Measurements from ENCODE around the gene KNDC1.
"Not testable (repeated sequence)": the region's sequence is repeated elsewhere in the genome, so short reads cannot be mapped to it uniquely, and the experiment has no call there.

The KNDC1 gene

GRCh38 chr10:133161486-133162109 lies 1.6 kb downstream of the KNDC1 start:
- no peak for DNase-seq (ENCODE audit: low read depth in 2 of 2, low spot score in 1 of 2)

- DNase-seq (ENCODE audit: low read depth in 2 of 2, low spot score in 1 of 2) = no peak
Measured at GRCh38 chr10:133162178-133162909, 2.3 kb downstream of the KNDC1 start.

GRCh38 chr10:133162910-133163856 lies 3.2 kb downstream of the KNDC1 start:
- no peak for DNase-seq (ENCODE audit: low read depth in 2 of 2, low spot score in 1 of 2)

- no peak for DNase-seq (ENCODE audit: low read depth in 2 of 2, low spot score in 1 of 2)
Measured at GRCh38 chr10:133163889-133164815, 4.1 kb downstream of the KNDC1 start.

- DNase-seq (ENCODE audit: low read depth in 2 of 2, low spot score in 1 of 2) = no peak
Measured at GRCh38 chr10:133164816-133165555, 5.0 kb downstream of the KNDC1 start.

GRCh38 chr10:133165556-133166503 lies 5.8 kb downstream of the KNDC1 start:
- DNase-seq (ENCODE audit: low read depth in 2 of 2, low spot score in 1 of 2) = no peak

- no peak for DNase-seq (ENCODE audit: low read depth in 2 of 2, low spot score in 1 of 2)
Measured at GRCh38 chr10:133166504-133166827, 6.4 kb downstream of the KNDC1 start.

GRCh38 chr10:133166828-133167692 lies 7.0 kb downstream of the KNDC1 start:
- DNase-seq (ENCODE audit: low read depth in 2 of 2, low spot score in 1 of 2) = no peak

- DNase-seq (ENCODE audit: low read depth in 2 of 2, low spot score in 1 of 2) = no peak
Measured at GRCh38 chr10:133167693-133168616, 7.9 kb downstream of the KNDC1 start.

- no peak for DNase-seq (ENCODE audit: low read depth in 2 of 2, low spot score in 1 of 2)
Measured at GRCh38 chr10:133168617-133169031, 8.6 kb downstream of the KNDC1 start.

GRCh38 chr10:133169173-133169947 lies 9.3 kb downstream of the KNDC1 start:
- DNase-seq (ENCODE audit: low read depth in 2 of 2, low spot score in 1 of 2) = no peak

GRCh38 chr10:133170092-133170491 lies 10.1 kb downstream of the KNDC1 start:
- no peak for DNase-seq (ENCODE audit: low read depth in 2 of 2, low spot score in 1 of 2)

- no peak for DNase-seq (ENCODE audit: low read depth in 2 of 2, low spot score in 1 of 2)
Measured at GRCh38 chr10:133173860-133174640, 14.0 kb downstream of the KNDC1 start.

- no peak for DNase-seq (ENCODE audit: low read depth in 2 of 2, low spot score in 1 of 2)
Measured at GRCh38 chr10:133174689-133175263, 14.8 kb downstream of the KNDC1 start.

- DNase-seq (ENCODE audit: low read depth in 2 of 2, low spot score in 1 of 2) = not testable (repeated sequence)
Measured at GRCh38 chr10:133175624-133176023, 15.6 kb downstream of the KNDC1 start.
